GM12878 (cell line): ENCODE measurements around the gene COX5A. TPM values are rescaled to one million over a fixed set of nuclear protein-coding genes. Genes with fewer than 3 reads are reported as not detected.

Experiments
- ATAC-seq: fragments of 200-7000 bp; cut with Tn5 transposase; 3 replicates; pipeline ENCODE4 v1.9.1; 2020; ENCODE audit warnings: mild to moderate bottlenecking, moderate library complexity
- BruUV-seq: library from RNA; stranded (reverse); fragments of 400-500 nt; replicated peaks from 2 replicates; lab custom pipeline; 2021; lab: Mats Ljungman, UMichigan
- CTCF ChIA-PET: fragments of 300-600 bp; sonication (Branson Sonifier 250); formaldehyde crosslinking; extraction: SDS; loops from one replicate; lab custom pipeline; 2021; ENCODE audit warnings: inconsistent platforms; lab: Yijun Ruan, JAX
- POLR2A ChIA-PET: fragments of 350-600 bp; formaldehyde crosslinking; extraction: SDS; loops from one replicate; lab custom pipeline; 2021; ENCODE audit warnings: inconsistent platforms; lab: Charles Lee
- RAD21 ChIA-PET: fragments of 300-600 bp; sonication (Branson Sonifier 250); formaldehyde crosslinking; loops from one replicate; lab custom pipeline; 2023; ENCODE audit warnings: antibody characterized with exemption; ENCODE audit not compliant: unreplicated experiment; lab: Charles Lee
- SMC1A ChIA-PET: fragments of 300-600 bp; sonication (Branson Sonifier 250); formaldehyde crosslinking; loops from one replicate; lab custom pipeline; 2023; ENCODE audit not compliant: unreplicated experiment, uncharacterized antibody; lab: Charles Lee
- DNase-seq: peaks from one replicate; pipeline ENCODE4 v3.0.0-alpha.2; 2011; ENCODE audit warnings: low read depth, low spot score
- FAIRE-seq: peaks from 3 replicates; lab custom pipeline; 2011; peaks lifted over from hg19 to GRCh38; lab: Jason Lieb, UNC
- H2AFZ ChIP-seq: 2 replicates; pipeline ENCODE4 v1.6.0; 2011; ENCODE audit warnings: low read depth, low read length, control low read depth; ENCODE audit not compliant: control insufficient read depth
- H3K27ac ChIP-seq: 2 replicates; pipeline ENCODE4 v1.5.1; 2011; ENCODE audit warnings: control low read depth; ENCODE audit not compliant: control insufficient read depth, insufficient read depth
- H3K27me3 ChIP-seq, 2 experiments: replicated peaks in 1 of 2; 2 replicates each; pipeline versions ENCODE4 v1.6.0 to v1.6.1; 2011; ENCODE audit warnings: low read length in 1 of 2; ENCODE audit not compliant: control insufficient read depth in 2 of 2, insufficient read depth in 2 of 2
- H3K36me3 ChIP-seq, 2 experiments: 2 replicates each; pipeline ENCODE4 v1.5.1; 2011; ENCODE audit warnings: low read length in 1 of 2; ENCODE audit not compliant: control insufficient read depth in 2 of 2, insufficient read depth in 2 of 2
- H3K4me1 ChIP-seq: 2 replicates; pipeline ENCODE4 v1.6.1; 2011; ENCODE audit warnings: mild to moderate bottlenecking, low read length, moderate library complexity, mixed read lengths; ENCODE audit not compliant: control insufficient read depth, insufficient read depth
- H3K4me2 ChIP-seq: 2 replicates; pipeline ENCODE4 v1.6.0; 2011; ENCODE audit warnings: control low read depth; ENCODE audit not compliant: control insufficient read depth, insufficient read depth
- H3K4me3 ChIP-seq: fragments of 200-600 bp; sonication (generic); 2 replicates; pipeline ENCODE4 v1.5.1; 2016
- H3K79me2 ChIP-seq: 2 replicates; pipeline ENCODE4 v1.6.0; 2011; ENCODE audit warnings: low read length; ENCODE audit not compliant: control insufficient read depth, insufficient read depth
- H3K9ac ChIP-seq: 2 replicates; pipeline ENCODE4 v1.8.0; 2011; ENCODE audit warnings: low read length, control low read depth, mixed read lengths; ENCODE audit not compliant: control insufficient read depth, insufficient read depth
- H3K9me3 ChIP-seq: replicated peaks from 3 replicates; pipeline ENCODE4 v1.5.1; 2011; ENCODE audit warnings: mild to moderate bottlenecking, low read length; ENCODE audit not compliant: control insufficient read depth, insufficient read depth
- H4K20me1 ChIP-seq: 2 replicates; pipeline ENCODE4 v1.6.0; 2011; ENCODE audit not compliant: control insufficient read depth, insufficient read depth
- IRF4 ChIP-seq: IDR thresholded peaks from 2 replicates; pipeline ENCODE4 v1.6.1; 2011; ENCODE audit warnings: low read depth, low read length
- NBN ChIP-seq: fragments of 450-650 bp; IDR thresholded peaks from 2 replicates; pipeline ENCODE4 v1.6.1; 2016
- WGBS: methylation state at CpG from one replicate; pipeline ENCODE4 v1.1.6; 2016; ENCODE audit warnings: low lambda C conversion rate; ENCODE audit not compliant: insufficient replicate concordance, insufficient coverage; ENCODE audit errors: missing lambda C conversion rate; 5-methylcytosine and 5-hydroxymethylcytosine counted together
- in situ Hi-C: fragments of 300-500 bp; cut with MboI; formaldehyde crosslinking; loops from 9 replicates; pipeline ENCODE4 v1.14.3; 2018; ENCODE audit warnings: mixed read lengths
- intact Hi-C: fragments of 100-400 bp; cut with micrococcal nuclease; formaldehyde crosslinking; loops from one replicate; pipeline ENCODE4 v1.14.2; 2022; ENCODE audit not compliant: unreplicated experiment
- polyA plus RNA-seq, 11 experiments: library from polyadenylated mRNA; depleted of rRNA in 4 of 11; unstranded in 6 of 11; stranded (reverse) in 5 of 11; fragments of >200 nt; fragmentation: Nextera tagmentation in 4 of 11; fragmentation: Illumina TruSeq in 1 of 11; extraction: Ambion mirVana in 4 of 11; extraction: Trizol in 1 of 11; gene quantifications; 1 replicate in 1 of 11; 2 replicates in 10 of 11; pipeline versions ENCODE4 v1.2.1 to v1.2.3, GENCODE V29; 2011 to 2016; ENCODE audit warnings: inconsistent platforms in 2 of 11, missing spikeins in 2 of 11, low read depth in 1 of 11
- total RNA-seq, 4 experiments: library from RNA; depleted of rRNA in 3 of 4; stranded (reverse); fragments of >200 nt in 3 of 4; fragmentation: Illumina TruSeq in 1 of 4; extraction: Trizol in 1 of 4; gene quantifications; 2 replicates each; pipeline versions ENCODE4 v1.2.1 to v1.2.3, GENCODE V29; 2013 to 2021
- TF ChIP-seq, protein P1 (sequence below): fragments of 450-650 bp; formaldehyde crosslinking; IDR thresholded peaks from 2 replicates; pipeline ENCODE4 v1.5.0; 2022; ENCODE audit warnings: mild to moderate bottlenecking, missing genetic modification characterization

The COX5A gene
- total and polyA plus RNA-seq, 10 of the 15 experiments (the other 5 are each of a cell fraction or from before 2014, with no cell fraction given): 84.5 to 1,218 (median 392) TPM

DNA sequence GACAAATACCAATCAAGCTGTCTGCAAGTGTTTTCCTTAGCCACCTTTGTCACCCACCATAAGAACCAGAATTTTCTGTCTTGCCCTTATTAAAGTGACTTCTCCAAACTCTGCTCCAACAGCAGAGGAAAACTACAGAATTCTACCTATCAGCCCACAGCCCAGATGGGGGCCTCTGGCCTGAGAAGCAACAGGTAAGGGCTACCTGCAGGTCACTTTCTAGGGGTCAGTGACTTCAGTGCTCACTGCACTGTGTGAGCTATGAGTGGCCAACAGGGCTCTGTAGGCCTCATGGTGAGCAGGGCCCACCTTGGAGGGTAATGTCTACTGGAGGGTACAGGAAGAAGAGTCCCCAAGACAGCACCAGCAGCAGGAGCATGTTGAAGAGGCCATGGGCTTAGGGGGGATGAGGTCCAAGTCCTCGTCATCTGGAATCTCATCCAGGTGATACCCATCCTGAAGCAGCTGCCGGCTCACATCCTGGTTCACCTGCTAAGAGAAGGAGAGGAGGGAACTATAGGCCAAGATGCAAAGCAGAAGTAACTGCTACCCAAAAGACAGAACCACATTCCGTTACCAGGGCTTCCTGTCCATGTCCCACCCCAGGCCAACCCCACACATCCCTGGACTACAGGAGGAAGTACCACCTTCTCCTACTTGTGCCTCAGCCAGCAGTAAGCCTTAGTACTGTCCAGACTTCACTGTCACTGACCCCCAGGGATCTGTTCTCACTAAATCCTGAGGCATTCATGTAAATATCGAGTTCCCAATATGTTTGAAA lies 35.4 kb downstream of the COX5A start:
- ChIA-PET POLR2A (interaction anchor here (0.5 to 1.9 kb wide), 12 partner anchors 9 to 133 kb away, joined by 3 to 8 read pairs (median 6); partner anchors contain the start of gene ULK3), CTCF (interaction anchor here (0.6 to 8.9 kb wide), 54 partner anchors 8 to 458 kb away, joined by 3 to 129 read pairs (median 9); partner anchors contain the start of genes CSK, MPI, RPP25 and SCAMP2), SMC1A (interaction anchor here (0.6 to 4.9 kb wide), 32 partner anchors 9 to 223 kb away, joined by 3 to 52 read pairs (median 7); partner anchors contain the start of genes MPI and ULK3), RAD21 (interaction anchor here (0.6 to 5.4 kb wide), 39 partner anchors 9 to 301 kb away, joined by 3 to 53 read pairs (median 5); partner anchors contain the start of genes COX5A, SCAMP2 and ULK3)
- in situ Hi-C loops: no loop called here
- no peak for ATAC-seq
- no peak overlapping the region for H2AFZ ChIP-seq
- intact Hi-C loops: loop anchor here (5.0 kb wide), 3 partner anchors 45 to 130 kb away; partner anchors contain the start of gene ULK3
- no TSS peak for BruUV-seq
- H3K36me3 ChIP-seq: peaks cover 12 to 20% of the 10 kb centered on the region in 2 experiments; a peak in 3 of 4 replicates
- WGBS: 76% methylated on average over 4 of the region's 4 CpGs
- no peaks in the 10 kb centered on the region for H4K20me1 ChIP-seq
- no peak overlapping the region for H3K9ac ChIP-seq
- no peaks in the 10 kb centered on the region for H3K27me3 ChIP-seq
- no peak overlapping the region for H3K4me3 ChIP-seq
- peaks cover 10% of the 10 kb centered on the region for H3K4me1 ChIP-seq
- H3K4me2 ChIP-seq: no peak overlapping the region
- H3K9me3 ChIP-seq: no peaks in the 10 kb centered on the region
- peaks cover 15% of the 10 kb centered on the region for H3K79me2 ChIP-seq
- no peak for FAIRE-seq
- TF ChIP-seq, protein P1, sequence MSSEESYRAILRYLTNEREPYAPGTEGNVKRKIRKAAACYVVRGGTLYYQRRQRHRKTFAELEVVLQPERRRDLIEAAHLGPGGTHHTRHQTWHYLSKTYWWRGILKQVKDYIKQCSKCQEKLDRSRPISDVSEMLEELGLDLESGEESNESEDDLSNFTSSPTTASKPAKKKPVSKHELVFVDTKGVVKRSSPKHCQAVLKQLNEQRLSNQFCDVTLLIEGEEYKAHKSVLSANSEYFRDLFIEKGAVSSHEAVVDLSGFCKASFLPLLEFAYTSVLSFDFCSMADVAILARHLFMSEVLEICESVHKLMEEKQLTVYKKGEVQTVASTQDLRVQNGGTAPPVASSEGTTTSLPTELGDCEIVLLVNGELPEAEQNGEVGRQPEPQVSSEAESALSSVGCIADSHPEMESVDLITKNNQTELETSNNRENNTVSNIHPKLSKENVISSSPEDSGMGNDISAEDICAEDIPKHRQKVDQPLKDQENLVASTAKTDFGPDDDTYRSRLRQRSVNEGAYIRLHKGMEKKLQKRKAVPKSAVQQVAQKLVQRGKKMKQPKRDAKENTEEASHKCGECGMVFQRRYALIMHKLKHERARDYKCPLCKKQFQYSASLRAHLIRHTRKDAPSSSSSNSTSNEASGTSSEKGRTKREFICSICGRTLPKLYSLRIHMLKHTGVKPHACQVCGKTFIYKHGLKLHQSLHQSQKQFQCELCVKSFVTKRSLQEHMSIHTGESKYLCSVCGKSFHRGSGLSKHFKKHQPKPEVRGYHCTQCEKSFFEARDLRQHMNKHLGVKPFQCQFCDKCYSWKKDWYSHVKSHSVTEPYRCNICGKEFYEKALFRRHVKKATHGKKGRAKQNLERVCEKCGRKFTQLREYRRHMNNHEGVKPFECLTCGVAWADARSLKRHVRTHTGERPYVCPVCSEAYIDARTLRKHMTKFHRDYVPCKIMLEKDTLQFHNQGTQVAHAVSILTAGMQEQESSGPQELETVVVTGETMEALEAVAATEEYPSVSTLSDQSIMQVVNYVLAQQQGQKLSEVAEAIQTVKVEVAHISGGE (CRISPR knock-in tag): no peak
- TF ChIP-seq IRF4 (no peak), NBN (no peak)
- no peak overlapping the region for H3K27ac ChIP-seq
- no peak for DNase-seq
